A549 (cell line): ENCODE data around the gene SLC17A7. TPM values are rescaled to one million over a fixed set of nuclear protein-coding genes. Genes with fewer than 3 reads are reported as not detected.

ENCODE experiments used
- ATAC-seq, 2 experiments: fragments of 200-7000 bp in 1 of 2; fragments of >200 bp in 1 of 2; cut with Nextera tagmentation in 1 of 2; cut with Tn5 transposase in 1 of 2; 3 replicates each; pipeline versions ENCODE4 v1.8.0 to v1.9.1; 2018 to 2020; ENCODE audit warnings: mild to moderate bottlenecking in 1 of 2, moderate library complexity in 1 of 2
- CTCF ChIA-PET: fragments of 300-600 bp; sonication (Branson Sonifier 250); formaldehyde crosslinking; extraction: SDS; loops from one replicate; lab custom pipeline; 2021; ENCODE audit warnings: antibody characterized with exemption, inconsistent platforms; lab: Yijun Ruan, JAX
- POLR2A ChIA-PET: fragments of 350-600 bp; formaldehyde crosslinking; extraction: SDS; loops from one replicate; lab custom pipeline; 2021; ENCODE audit warnings: antibody characterized with exemption, inconsistent platforms; lab: Yijun Ruan, JAX
- DNase-seq, 2 experiments: peaks; one replicate each; pipeline versions ENCODE4 v3.0.0 to v3.0.0-alpha.2; 2011 to 2016; ENCODE audit warnings: low read depth in 1 of 2, low spot score in 1 of 2
- FAIRE-seq: peaks from 2 replicates; lab custom pipeline; 2011; peaks lifted over from hg19 to GRCh38; lab: Jason Lieb, UNC
- H3K27ac ChIP-seq, 2 experiments: fragments of >200 bp; sonication (Bioruptor Twin); formaldehyde crosslinking; 3 replicates each; pipeline ENCODE4 v1.5.1; 2016 to 2017
- H3K4me1 ChIP-seq: fragments of >200 bp; sonication (Bioruptor Twin); formaldehyde crosslinking; 3 replicates; pipeline ENCODE4 v1.6.1; 2016
- H3K4me2 ChIP-seq: fragments of >200 bp; sonication (Bioruptor Twin); formaldehyde crosslinking; 3 replicates; pipeline ENCODE4 v1.6.1; 2016
- H3K4me3 ChIP-seq: fragments of >200 bp; sonication (Bioruptor Twin); formaldehyde crosslinking; 3 replicates; pipeline ENCODE4 v1.5.1; 2016
- H3K9me3 ChIP-seq: fragments of >200 bp; sonication (Bioruptor Twin); formaldehyde crosslinking; 3 replicates; pipeline ENCODE4 v1.6.1; 2016
- BCL3 ChIP-seq: fragments of >200 bp; sonication (Bioruptor Twin); formaldehyde crosslinking; IDR thresholded peaks from 3 replicates; pipeline ENCODE4 v1.6.1; 2016
- CEBPB ChIP-seq, 2 experiments: fragments of >200 bp in 1 of 2; sonication (Bioruptor Twin) in 1 of 2; formaldehyde crosslinking in 1 of 2; IDR thresholded peaks; 2 replicates each; pipeline ENCODE4 v1.6.1; 2012 to 2016
- CTCF ChIP-seq: fragments of >200 bp; sonication (Bioruptor Twin); formaldehyde crosslinking; IDR thresholded peaks from 3 replicates; pipeline ENCODE4 v1.5.1; 2016
- ESRRA ChIP-seq: fragments of 150-350 bp; IDR thresholded peaks from 2 replicates; pipeline ENCODE4 v1.6.1; 2014; ENCODE audit warnings: mild to moderate bottlenecking, low read length, borderline replicate concordance
- FOSB ChIP-seq: fragments of 250-450 bp; sonication (Bioruptor Pico); IDR thresholded peaks from 2 replicates; pipeline ENCODE4 v1.5.0; 2020; ENCODE audit warnings: mild to moderate bottlenecking, moderate library complexity
- GATA3 ChIP-seq: IDR thresholded peaks from 2 replicates; pipeline ENCODE4 v1.6.1; 2012; ENCODE audit warnings: borderline replicate concordance
- HDAC2 ChIP-seq: fragments of 200-600 bp; sonication (generic); IDR thresholded peaks from 2 replicates; pipeline ENCODE4 v1.6.1; 2016
- HMGXB4 ChIP-seq: fragments of 250-450 bp; sonication (Bioruptor Pico); IDR thresholded peaks from 2 replicates; pipeline ENCODE4 v1.5.0; 2021; ENCODE audit warnings: mild to moderate bottlenecking, moderate library complexity, borderline replicate concordance
- HOXA7 ChIP-seq: fragments of 250-450 bp; sonication (Bioruptor Pico); IDR thresholded peaks from 2 replicates; pipeline ENCODE4 v1.5.0; 2020; ENCODE audit warnings: mild to moderate bottlenecking, moderate library complexity
- JUN ChIP-seq, 2 experiments: fragments of >200 bp; sonication (Bioruptor Twin); formaldehyde crosslinking; IDR thresholded peaks; 2 replicates in 1 of 2; 3 replicates in 1 of 2; pipeline ENCODE4 v1.6.1; 2016 to 2017
- KDM1A ChIP-seq: fragments of 200-600 bp; sonication (generic); IDR thresholded peaks from 2 replicates; pipeline ENCODE4 v1.6.1; 2016; ENCODE audit warnings: low read depth, mild to moderate bottlenecking
- MAFK ChIP-seq: fragments of 450-650 bp; IDR thresholded peaks from 2 replicates; pipeline ENCODE4 v1.6.1; 2014; ENCODE audit not compliant: partially characterized antibody
- MAX ChIP-seq: IDR thresholded peaks from 2 replicates; pipeline ENCODE4 v1.6.1; 2012
- MAZ ChIP-seq: fragments of 150-350 bp; IDR thresholded peaks from 2 replicates; pipeline ENCODE4 v1.6.1; 2014; ENCODE audit warnings: antibody characterized with exemption, low read depth, low read length, borderline replicate concordance
- MYC ChIP-seq: IDR thresholded peaks from 2 replicates; pipeline ENCODE4 v1.6.1; 2012; ENCODE audit warnings: mild to moderate bottlenecking, inconsistent platforms, low read length, improper control_type of control experiment, borderline replicate concordance
- NPAS2 ChIP-seq: fragments of 250-450 bp; sonication (Bioruptor Pico); IDR thresholded peaks from 2 replicates; pipeline ENCODE4 v1.8.0; 2022; ENCODE audit warnings: mild to moderate bottlenecking, moderate library complexity, borderline replicate concordance
- PHF8 ChIP-seq: fragments of 200-600 bp; sonication (generic); IDR thresholded peaks from 2 replicates; pipeline ENCODE4 v1.6.1; 2016; ENCODE audit warnings: low read depth, mild to moderate bottlenecking, antibody characterized with exemption, moderate library complexity, borderline replicate concordance
- POLR2A ChIP-seq: IDR thresholded peaks from 2 replicates; pipeline ENCODE4 v1.6.1; 2012; ENCODE audit warnings: mild to moderate bottlenecking, low read length
- POLR2AphosphoS2 ChIP-seq: conservative IDR thresholded peaks from 2 replicates; pipeline ENCODE4 v1.6.1; 2012; ENCODE audit warnings: low read length, improper control_type of control experiment, inconsistent platforms
- RAD21 ChIP-seq, 2 experiments: fragments of >200 bp in 1 of 2; sonication (Bioruptor Twin) in 1 of 2; formaldehyde crosslinking in 1 of 2; IDR thresholded peaks in 1 of 2; conservative IDR thresholded peaks in 1 of 2; 2 replicates in 1 of 2; 3 replicates in 1 of 2; pipeline ENCODE4 v1.6.1; 2012 to 2018; ENCODE audit warnings: inconsistent platforms in 1 of 2
- RARB ChIP-seq: fragments of 250-450 bp; sonication (Bioruptor Pico); IDR thresholded peaks from 2 replicates; pipeline ENCODE4 v1.8.0; 2021; ENCODE audit warnings: mild to moderate bottlenecking, moderate library complexity
- RCOR1 ChIP-seq: fragments of 150-350 bp; IDR thresholded peaks from 2 replicates; pipeline ENCODE4 v1.6.1; 2014; ENCODE audit warnings: antibody characterized with exemption, low read length, low read depth
- SMC3 ChIP-seq: fragments of >200 bp; sonication (Bioruptor Twin); formaldehyde crosslinking; IDR thresholded peaks from 3 replicates; pipeline ENCODE4 v1.6.1; 2018; ENCODE audit warnings: inconsistent platforms
- TFCP2L1 ChIP-seq: fragments of 250-450 bp; sonication (Bioruptor Pico); IDR thresholded peaks from 2 replicates; pipeline ENCODE4 v1.5.0; 2021; ENCODE audit warnings: mild to moderate bottlenecking
- TP53 ChIP-seq: fragments of 250-450 bp; sonication (Bioruptor Pico); IDR thresholded peaks from 2 replicates; pipeline ENCODE4 v1.5.0; 2021; ENCODE audit warnings: mild to moderate bottlenecking, moderate library complexity
- USF2 ChIP-seq: fragments of 450-650 bp; IDR thresholded peaks from 2 replicates; pipeline ENCODE4 v1.6.1; 2014; ENCODE audit warnings: antibody characterized with exemption
- ZC3H11A ChIP-seq: fragments of 450-650 bp; IDR thresholded peaks from 2 replicates; pipeline ENCODE4 v1.6.1; 2014; ENCODE audit warnings: antibody characterized with exemption, mild to moderate bottlenecking
- ZFP36 ChIP-seq: fragments of 450-650 bp; IDR thresholded peaks from 2 replicates; pipeline ENCODE4 v1.6.1; 2014; ENCODE audit warnings: borderline replicate concordance; ENCODE audit not compliant: partially characterized antibody
- ZNF302 ChIP-seq: fragments of 250-450 bp; sonication (Bioruptor Pico); IDR thresholded peaks from 2 replicates; pipeline ENCODE4 v1.9.0; 2021; ENCODE audit warnings: inconsistent platforms, mild to moderate bottlenecking, moderate library complexity
- WGBS: methylation state at CpG from one replicate; pipeline ENCODE4 v1.1.6; 2017; ENCODE audit errors: missing lambda C conversion rate; 5-methylcytosine and 5-hydroxymethylcytosine counted together
- polyA plus RNA-seq, 4 experiments: library from polyadenylated mRNA; depleted of rRNA in 3 of 4; stranded (reverse); fragments of >200 nt; fragmentation: RNase III in 1 of 4; extraction: RNeasy Plus Mini Kit Qiagen cat#74134 plus additional on column Dnase treatment in 1 of 4; gene quantifications; 2 replicates in 3 of 4; 3 replicates in 1 of 4; pipeline ENCODE4 v1.2.3, GENCODE V29; 2011 to 2017
- TF ChIP-seq, protein P1 (sequence below): IDR thresholded peaks from 2 replicates; pipeline ENCODE4 v1.6.1; 2012; ENCODE audit warnings: low read depth, borderline replicate concordance
- TF ChIP-seq, protein P2 (sequence below): fragments of >200 bp; sonication (Bioruptor Twin); formaldehyde crosslinking; IDR thresholded peaks from 2 replicates; pipeline ENCODE4 v1.6.1; 2016
- TF ChIP-seq, protein P3 (sequence below): IDR thresholded peaks from 2 replicates; pipeline ENCODE4 v1.6.1; 2012

The SLC17A7 gene
- polyA plus RNA-seq, 2 of the 4 experiments (the other 2 are of a cell fraction): 0.39 to 0.48 TPM

GRCh38 chr19:49473868-49474541, 32.7 kb upstream of the SLC17A7 start, which contains the start of gene FLT3LG:
TSS of gene FLT3LG (plus strand) at chr19:49474215. CDS start at chr19:49474640, 425 bp downstream.
- Histone ChIP-seq H3K4me2 (peak within 1 kb of the TSS; percentile 92), H3K4me1 (peaks cover 21% of the 10 kb centered on the region), H3K9me3 (no peaks in the 10 kb centered on the region), H3K4me3 (peak within 1 kb of the TSS; percentile 59), H3K27ac (peak within 1 kb of the TSS; percentile 77 to 91)
- FAIRE-seq (no peak), ATAC-seq (peak; percentile 59 to 71), DNase-seq (peak; percentile 61 to 90)
- ChIA-PET POLR2A (interaction anchor here (0.8 to 1.7 kb wide), 2 partner anchors 21 to 22 kb away, joined by 3 to 8 read pairs; partner anchors contain the start of gene ALDH16A1), CTCF (interaction anchor here (0.5 to 5.5 kb wide), 38 partner anchors 8 to 1750 kb away, joined by 3 to 87 read pairs (median 4); partner anchors contain the start of genes ALDH16A1, KASH5, PIH1D1 and PRRG2)
- 5% methylated on average over 26 of the region's 33 CpGs for WGBS
- TF ChIP-seq RARB (CRISPR knock-in tag): no peak
- TF ChIP-seq USF2: no peak
- TF ChIP-seq, protein P1, sequence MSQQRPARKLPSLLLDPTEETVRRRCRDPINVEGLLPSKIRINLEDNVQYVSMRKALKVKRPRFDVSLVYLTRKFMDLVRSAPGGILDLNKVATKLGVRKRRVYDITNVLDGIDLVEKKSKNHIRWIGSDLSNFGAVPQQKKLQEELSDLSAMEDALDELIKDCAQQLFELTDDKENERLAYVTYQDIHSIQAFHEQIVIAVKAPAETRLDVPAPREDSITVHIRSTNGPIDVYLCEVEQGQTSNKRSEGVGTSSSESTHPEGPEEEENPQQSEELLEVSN: peak; percentile 59; the same call in 1 of the 2 replicates
- no peak for TF ChIP-seq ZFP36
- no peak for TF ChIP-seq POLR2A
- no peak for TF ChIP-seq MAFK
- TF ChIP-seq ZNF302: no peak
- peak; percentile 76 for TF ChIP-seq SMC3
- TF ChIP-seq KDM1A: no peak
- TF ChIP-seq PHF8: no peak
- no peak for TF ChIP-seq POLR2AphosphoS2
- TF ChIP-seq HOXA7: no peak
- TF ChIP-seq MAX: peak; percentile 82
- no peak for TF ChIP-seq NPAS2 (CRISPR knock-in tag)
- no peak for TF ChIP-seq HMGXB4 (CRISPR knock-in tag)
- no peak for TF ChIP-seq CEBPB (IDR thresholded peaks at IDR 0.05)
- no peak for TF ChIP-seq FOSB
- TF ChIP-seq RCOR1: no peak
- TF ChIP-seq, protein P2, sequence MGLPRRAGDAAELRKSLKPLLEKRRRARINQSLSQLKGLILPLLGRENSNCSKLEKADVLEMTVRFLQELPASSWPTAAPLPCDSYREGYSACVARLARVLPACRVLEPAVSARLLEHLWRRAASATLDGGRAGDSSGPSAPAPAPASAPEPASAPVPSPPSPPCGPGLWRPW: no peak
- TF ChIP-seq ESRRA: no peak
- TF ChIP-seq RAD21 (conservative IDR thresholded peaks at IDR 0.05 in 1 of 2, IDR thresholded peaks at IDR 0.05 in 1 of 2): peak; percentile 36 to 59
- TF ChIP-seq HDAC2: no peak
- TF ChIP-seq BCL3: no peak
- no peak for TF ChIP-seq MAZ
- TF ChIP-seq TP53: no peak
- no peak for TF ChIP-seq MYC
- TF ChIP-seq JUN (IDR thresholded peaks at IDR 0.05): no peak
- TF ChIP-seq GATA3: no peak
- TF ChIP-seq, protein P3, sequence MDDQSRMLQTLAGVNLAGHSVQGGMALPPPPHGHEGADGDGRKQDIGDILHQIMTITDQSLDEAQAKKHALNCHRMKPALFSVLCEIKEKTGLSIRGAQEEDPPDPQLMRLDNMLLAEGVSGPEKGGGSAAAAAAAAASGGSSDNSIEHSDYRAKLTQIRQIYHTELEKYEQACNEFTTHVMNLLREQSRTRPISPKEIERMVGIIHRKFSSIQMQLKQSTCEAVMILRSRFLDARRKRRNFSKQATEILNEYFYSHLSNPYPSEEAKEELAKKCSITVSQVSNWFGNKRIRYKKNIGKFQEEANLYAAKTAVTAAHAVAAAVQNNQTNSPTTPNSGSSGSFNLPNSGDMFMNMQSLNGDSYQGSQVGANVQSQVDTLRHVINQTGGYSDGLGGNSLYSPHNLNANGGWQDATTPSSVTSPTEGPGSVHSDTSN: no peak
- no peak for TF ChIP-seq ZC3H11A
- peak; percentile 99 for TF ChIP-seq CTCF
- TF ChIP-seq TFCP2L1 (CRISPR knock-in tag): no peak
